Ishikawa (cell line): ENCODE measurements around the gene TRPM3.

Experiments
- CEBPB ChIP-seq: IDR thresholded peaks from 2 replicates; pipeline ENCODE4 v1.6.1; 2012
- CREB1 ChIP-seq: IDR thresholded peaks from 2 replicates; pipeline ENCODE4 v1.6.1; 2012; ENCODE audit warnings: low read depth
- EGR1 ChIP-seq: IDR thresholded peaks from 2 replicates; pipeline ENCODE4 v1.6.1; 2012
- EP300 ChIP-seq: IDR thresholded peaks from 2 replicates; pipeline ENCODE4 v1.6.1; 2012; ENCODE audit warnings: borderline replicate concordance
- FOXM1 ChIP-seq: IDR thresholded peaks from 2 replicates; pipeline ENCODE4 v1.6.1; 2012; ENCODE audit warnings: low read depth, borderline replicate concordance
- NFIC ChIP-seq: IDR thresholded peaks from 2 replicates; pipeline ENCODE4 v1.6.1; 2012
- RAD21 ChIP-seq: IDR thresholded peaks from 2 replicates; pipeline ENCODE4 v1.6.1; 2012; ENCODE audit warnings: low read depth
- TAF1 ChIP-seq: IDR thresholded peaks from 2 replicates; pipeline ENCODE4 v1.6.1; 2012; ENCODE audit warnings: low read depth, mild to moderate bottlenecking
- TCF12 ChIP-seq: IDR thresholded peaks from 2 replicates; pipeline ENCODE4 v1.6.1; 2012; ENCODE audit warnings: low read depth
- TEAD4 ChIP-seq: IDR thresholded peaks from 2 replicates; pipeline ENCODE4 v1.6.1; 2012
- YY1 ChIP-seq: IDR thresholded peaks from 2 replicates; pipeline ENCODE4 v1.6.1; 2012; ENCODE audit warnings: low read depth
- ZBTB7A ChIP-seq: IDR thresholded peaks from 2 replicates; pipeline ENCODE4 v1.6.1; 2012; ENCODE audit warnings: low read depth
- TF ChIP-seq, protein P1 (sequence below): IDR thresholded peaks from 2 replicates; pipeline ENCODE4 v1.6.1; 2012
- TF ChIP-seq, protein P2 (sequence below): IDR thresholded peaks from 2 replicates; pipeline ENCODE4 v1.6.1; 2012
- TF ChIP-seq, protein P3 (sequence below): IDR thresholded peaks from 2 replicates; pipeline ENCODE4 v1.6.1; 2012; ENCODE audit warnings: low read depth, mild to moderate bottlenecking

The TRPM3 gene

DNA sequence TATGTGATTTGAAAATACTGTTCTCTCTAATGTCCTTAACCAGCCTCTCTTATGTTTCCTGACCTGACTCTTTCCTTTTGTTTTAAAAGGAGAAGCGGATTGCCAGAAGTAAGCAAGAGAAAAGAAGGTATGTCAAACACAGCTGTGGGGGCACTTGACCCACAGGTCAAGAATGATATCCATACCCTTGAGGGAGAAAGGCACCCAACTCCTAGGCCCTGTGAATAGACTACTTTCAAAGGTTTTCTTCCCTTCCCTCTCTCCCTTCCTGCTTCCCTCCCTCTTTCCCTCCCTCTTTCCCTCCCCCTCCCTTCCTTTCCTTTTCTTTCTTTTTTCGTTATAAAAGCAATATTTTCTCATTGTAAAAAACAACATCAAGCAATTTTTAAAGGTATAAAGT is 306.8 kb downstream of the TRPM3 start:
- TF ChIP-seq TEAD4 (no peak), YY1 (no peak), NFIC (no peak), CEBPB (no peak), RAD21 (no peak), CREB1 (no peak), FOXM1 (no peak), ZBTB7A (no peak), EP300 (no peak), TCF12 (no peak), TAF1 (no peak), EGR1 (no peak)
- TF ChIP-seq, protein P1, sequence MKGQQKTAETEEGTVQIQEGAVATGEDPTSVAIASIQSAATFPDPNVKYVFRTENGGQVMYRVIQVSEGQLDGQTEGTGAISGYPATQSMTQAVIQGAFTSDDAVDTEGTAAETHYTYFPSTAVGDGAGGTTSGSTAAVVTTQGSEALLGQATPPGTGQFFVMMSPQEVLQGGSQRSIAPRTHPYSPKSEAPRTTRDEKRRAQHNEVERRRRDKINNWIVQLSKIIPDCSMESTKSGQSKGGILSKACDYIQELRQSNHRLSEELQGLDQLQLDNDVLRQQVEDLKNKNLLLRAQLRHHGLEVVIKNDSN: no peak
- TF ChIP-seq, protein P2, sequence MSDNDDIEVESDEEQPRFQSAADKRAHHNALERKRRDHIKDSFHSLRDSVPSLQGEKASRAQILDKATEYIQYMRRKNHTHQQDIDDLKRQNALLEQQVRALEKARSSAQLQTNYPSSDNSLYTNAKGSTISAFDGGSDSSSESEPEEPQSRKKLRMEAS: no peak
- TF ChIP-seq, protein P3, sequence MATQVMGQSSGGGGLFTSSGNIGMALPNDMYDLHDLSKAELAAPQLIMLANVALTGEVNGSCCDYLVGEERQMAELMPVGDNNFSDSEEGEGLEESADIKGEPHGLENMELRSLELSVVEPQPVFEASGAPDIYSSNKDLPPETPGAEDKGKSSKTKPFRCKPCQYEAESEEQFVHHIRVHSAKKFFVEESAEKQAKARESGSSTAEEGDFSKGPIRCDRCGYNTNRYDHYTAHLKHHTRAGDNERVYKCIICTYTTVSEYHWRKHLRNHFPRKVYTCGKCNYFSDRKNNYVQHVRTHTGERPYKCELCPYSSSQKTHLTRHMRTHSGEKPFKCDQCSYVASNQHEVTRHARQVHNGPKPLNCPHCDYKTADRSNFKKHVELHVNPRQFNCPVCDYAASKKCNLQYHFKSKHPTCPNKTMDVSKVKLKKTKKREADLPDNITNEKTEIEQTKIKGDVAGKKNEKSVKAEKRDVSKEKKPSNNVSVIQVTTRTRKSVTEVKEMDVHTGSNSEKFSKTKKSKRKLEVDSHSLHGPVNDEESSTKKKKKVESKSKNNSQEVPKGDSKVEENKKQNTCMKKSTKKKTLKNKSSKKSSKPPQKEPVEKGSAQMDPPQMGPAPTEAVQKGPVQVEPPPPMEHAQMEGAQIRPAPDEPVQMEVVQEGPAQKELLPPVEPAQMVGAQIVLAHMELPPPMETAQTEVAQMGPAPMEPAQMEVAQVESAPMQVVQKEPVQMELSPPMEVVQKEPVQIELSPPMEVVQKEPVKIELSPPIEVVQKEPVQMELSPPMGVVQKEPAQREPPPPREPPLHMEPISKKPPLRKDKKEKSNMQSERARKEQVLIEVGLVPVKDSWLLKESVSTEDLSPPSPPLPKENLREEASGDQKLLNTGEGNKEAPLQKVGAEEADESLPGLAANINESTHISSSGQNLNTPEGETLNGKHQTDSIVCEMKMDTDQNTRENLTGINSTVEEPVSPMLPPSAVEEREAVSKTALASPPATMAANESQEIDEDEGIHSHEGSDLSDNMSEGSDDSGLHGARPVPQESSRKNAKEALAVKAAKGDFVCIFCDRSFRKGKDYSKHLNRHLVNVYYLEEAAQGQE: no peak

DNA sequence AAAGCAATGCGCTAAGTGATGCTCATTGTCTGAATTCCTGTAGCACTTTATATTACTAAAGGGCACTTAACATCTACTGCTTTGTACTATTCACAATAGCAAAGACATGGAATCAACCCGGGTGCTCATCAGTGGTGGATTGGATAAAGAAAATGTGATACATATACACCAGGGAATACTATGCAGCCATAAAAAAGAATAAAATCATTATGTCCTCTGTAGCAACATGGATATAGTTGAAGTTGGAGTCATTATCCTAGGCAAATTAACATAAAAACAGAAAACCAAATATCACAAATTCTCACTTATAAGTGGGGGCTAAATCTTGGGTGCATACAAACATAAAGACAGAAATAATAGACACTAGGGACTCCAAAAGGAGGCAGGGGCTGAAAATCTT is 308.3 kb downstream of the TRPM3 start:
- TF ChIP-seq, protein P1: no peak
- TF ChIP-seq YY1: no peak
- TF ChIP-seq TCF12: no peak
- TF ChIP-seq CREB1: no peak
- TF ChIP-seq, protein P3: no peak
- TF ChIP-seq TEAD4: no peak
- no peak for TF ChIP-seq EP300
- no peak for TF ChIP-seq NFIC
- no peak for TF ChIP-seq EGR1
- no peak for TF ChIP-seq RAD21
- TF ChIP-seq, protein P2: no peak
- TF ChIP-seq CEBPB: no peak
- TF ChIP-seq TAF1: no peak
- TF ChIP-seq FOXM1: no peak
- TF ChIP-seq ZBTB7A: no peak

DNA sequence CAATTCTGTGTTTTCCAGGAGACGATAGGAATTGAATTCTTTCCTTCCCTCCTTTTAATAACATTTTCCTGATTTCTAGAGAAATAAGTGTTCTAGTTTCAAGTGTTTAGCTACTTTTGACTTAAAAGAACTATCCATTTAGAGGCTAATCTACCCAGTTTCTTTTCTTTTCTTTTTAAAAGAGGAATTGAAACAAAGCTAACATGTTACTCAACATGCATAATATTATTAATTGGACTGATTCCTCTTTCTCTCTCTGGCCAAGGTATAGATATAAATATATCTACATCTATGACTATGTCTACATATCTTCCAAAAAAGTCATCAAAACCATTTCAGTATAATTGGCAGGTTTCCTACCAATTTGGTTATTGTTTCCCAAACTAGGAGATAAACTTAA is 309.8 kb downstream of the TRPM3 start:
- no peak for TF ChIP-seq CEBPB
- TF ChIP-seq, protein P2: no peak
- no peak for TF ChIP-seq TEAD4
- TF ChIP-seq CREB1: no peak
- TF ChIP-seq, protein P1: no peak
- TF ChIP-seq NFIC: no peak
- TF ChIP-seq, protein P3: no peak
- no peak for TF ChIP-seq EP300
- no peak for TF ChIP-seq EGR1
- no peak for TF ChIP-seq TCF12
- TF ChIP-seq TAF1: no peak
- no peak for TF ChIP-seq ZBTB7A
- TF ChIP-seq YY1: no peak
- no peak for TF ChIP-seq FOXM1
- TF ChIP-seq RAD21: no peak

DNA sequence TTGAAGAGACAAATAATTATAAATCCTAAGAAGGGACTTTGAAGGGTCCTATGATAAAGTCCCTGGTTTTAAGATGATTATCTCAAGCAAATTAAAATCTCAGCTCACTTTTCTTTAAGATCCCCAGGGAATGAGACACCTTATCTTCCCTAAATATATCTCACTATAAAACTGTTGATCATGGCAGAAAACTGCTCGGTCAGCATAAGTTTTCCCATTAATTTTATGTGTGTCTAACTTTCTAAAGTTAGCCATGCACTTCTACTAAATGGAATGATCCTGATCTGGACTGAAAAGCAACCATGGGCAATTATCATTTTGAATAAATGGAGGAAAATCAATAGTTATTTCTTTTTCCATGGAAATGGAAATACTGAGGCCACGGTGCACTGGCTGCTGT is 314.5 kb downstream of the TRPM3 start:
- TF ChIP-seq, protein P2: no peak
- no peak for TF ChIP-seq CREB1
- TF ChIP-seq NFIC: no peak
- TF ChIP-seq CEBPB: no peak
- TF ChIP-seq TAF1: no peak
- TF ChIP-seq, protein P1: no peak
- no peak for TF ChIP-seq TCF12
- TF ChIP-seq, protein P3: no peak
